HG02970 (cell line): ENCODE results near the gene IVL.

Experiments
- ATAC-seq: cut with Tn5 transposase; IDR thresholded peaks from one replicate; pipeline ENCODE4 v1.9.1; 2021; ENCODE audit warnings: mild to moderate bottlenecking, moderate library complexity, moderate number of reproducible peaks; ENCODE audit not compliant: unreplicated experiment, low FRiP score

The IVL gene

GRCh38 chr1:152886758-152887409 is 21.5 kb upstream of the IVL start:
- no peak for ATAC-seq

- ATAC-seq, result no peak
These were observed 20.2 kb upstream of the IVL start for GRCh38 chr1:152888126-152888525.

GRCh38 chr1:152899027-152899426 is 9.3 kb upstream of the IVL start:
- no peak for ATAC-seq

- no peak for ATAC-seq
These were observed 8.5 kb upstream of the IVL start for GRCh38 chr1:152899883-152900282.

- ATAC-seq, result no peak
These were observed 6.7 kb upstream of the IVL start for GRCh38 chr1:152901631-152902030.

GRCh38 chr1:152902636-152903035 is 5.7 kb upstream of the IVL start:
- no peak for ATAC-seq

- no peak for ATAC-seq
These were observed 3.5 kb upstream of the IVL start for GRCh38 chr1:152904688-152905440.

GRCh38 chr1:152906023-152906565 is 2.3 kb upstream of the IVL start:
- no peak for ATAC-seq

- ATAC-seq, result no peak
These were observed 860 bp downstream of the IVL start for GRCh38 chr1:152909206-152909605.

GRCh38 chr1:152912471-152912870 is 4.1 kb downstream of the IVL start:
- ATAC-seq, result no peak

GRCh38 chr1:152912900-152913299 is 4.6 kb downstream of the IVL start:
- no peak for ATAC-seq

GRCh38 chr1:152917794-152918193 is 9.4 kb downstream of the IVL start:
- no peak for ATAC-seq

- ATAC-seq, result no peak
These were observed 10.7 kb downstream of the IVL start for GRCh38 chr1:152919071-152919470.

GRCh38 chr1:152924191-152924590 is 15.8 kb downstream of the IVL start:
- ATAC-seq, result no peak

GRCh38 chr1:152926091-152926490 is 17.7 kb downstream of the IVL start:
- ATAC-seq, result no peak

GRCh38 chr1:152928671-152929070 is 20.3 kb downstream of the IVL start:
- no peak for ATAC-seq

GRCh38 chr1:152932170-152932811 is 23.9 kb downstream of the IVL start:
- no peak for ATAC-seq

GRCh38 chr1:152933196-152933595 is 24.9 kb downstream of the IVL start:
- ATAC-seq, result no peak

- ATAC-seq, result no peak
These were observed 32.3 kb downstream of the IVL start for GRCh38 chr1:152940614-152941013.

GRCh38 chr1:152941037-152941711 is 32.8 kb downstream of the IVL start:
- no peak for ATAC-seq

GRCh38 chr1:152942161-152942560 is 33.8 kb downstream of the IVL start:
- ATAC-seq, result no peak
